K562 (cell line): ENCODE measurements around the gene NR3C2. TPM values are rescaled to one million over a fixed set of nuclear protein-coding genes. Genes with fewer than 3 reads are reported as not detected.

ENCODE experiments used
- ATAC-seq: fragments of 200-7000 bp; cut with Tn5 transposase; 3 replicates; pipeline ENCODE4 v1.9.1; 2020; ENCODE audit warnings: moderate library complexity
- BruUV-seq: library from RNA; stranded (reverse); fragments of 400-500 nt; replicated peaks from 2 replicates; lab custom pipeline; 2021; lab: Mats Ljungman, UMichigan
- CTCF ChIA-PET: fragments of 300-600 bp; formaldehyde crosslinking; extraction: SDS; loops from one replicate; lab custom pipeline; 2021; ENCODE audit warnings: low intra/inter-chr PET ratio; lab: Yijun Ruan, JAX
- POLR2A ChIA-PET: fragments of 300-600, 350-650 bp; sonication (Branson Sonifier 250); formaldehyde crosslinking; extraction: SDS; loops from one replicate; lab custom pipeline; 2021; ENCODE audit warnings: antibody characterized with exemption, inconsistent platforms; lab: Yijun Ruan, JAX
- DNase-seq, 4 experiments: peaks; one replicate each; pipeline versions ENCODE4 v3.0.0 to v3.0.0-alpha.2; 2011 to 2018; ENCODE audit warnings: low spot score in 3 of 4, mixed read lengths in 3 of 4; ENCODE audit errors: extremely low read depth in 1 of 4
- FAIRE-seq: peaks from 2 replicates; lab custom pipeline; 2011; peaks lifted over from hg19 to GRCh38; lab: Jason Lieb, UNC
- H2AFZ ChIP-seq: 2 replicates; pipeline ENCODE4 v1.6.0; 2011; ENCODE audit warnings: low read depth, low read length, control low read depth, inconsistent platforms
- H3K27ac ChIP-seq: fragments of 200-600 bp; 3 replicates; pipeline ENCODE4 v1.8.0; 2011; ENCODE audit warnings: low read depth, mild to moderate bottlenecking, control low read depth, inconsistent platforms, low read length, moderate library complexity, mixed read lengths; ENCODE audit errors: extremely low read depth
- H3K27me3 ChIP-seq, 2 experiments: fragments of 300-600 bp in 1 of 2; 2 replicates in 1 of 2; 3 replicates in 1 of 2; pipeline versions ENCODE4 v1.6.0 to v1.8.0; 2011; ENCODE audit warnings: inconsistent platforms in 2 of 2, low read length in 2 of 2, mild to moderate bottlenecking in 1 of 2, mixed read lengths in 1 of 2, moderate library complexity in 1 of 2; ENCODE audit not compliant: control insufficient read depth in 2 of 2, insufficient read depth in 2 of 2
- H3K36me3 ChIP-seq: fragments of 300-600 bp; 3 replicates; pipeline ENCODE4 v1.8.0; 2011; ENCODE audit warnings: mild to moderate bottlenecking, low read length, inconsistent platforms; ENCODE audit not compliant: control insufficient read depth, insufficient read depth
- H3K4me1 ChIP-seq, 2 experiments: fragments of 200-600 bp in 1 of 2; replicated peaks in 1 of 2; 2 replicates in 1 of 2; 3 replicates in 1 of 2; pipeline versions ENCODE4 v1.5.1 to v1.8.0; 2011; ENCODE audit warnings: inconsistent platforms in 2 of 2, low read length in 2 of 2, mild to moderate bottlenecking in 1 of 2, mixed read lengths in 1 of 2, moderate library complexity in 1 of 2; ENCODE audit not compliant: control insufficient read depth in 2 of 2, insufficient read depth in 2 of 2
- H3K4me2 ChIP-seq: 2 replicates; pipeline ENCODE4 v1.6.1; 2011; ENCODE audit warnings: low read length, control low read depth, inconsistent platforms, mixed read lengths; ENCODE audit not compliant: insufficient read depth
- H3K4me3 ChIP-seq: fragments of 200-600 bp; sonication (generic), shearing (Covaris generic); 2 replicates; pipeline ENCODE4 v1.5.1; 2016; ENCODE audit warnings: control low read depth, inconsistent platforms
- H3K79me2 ChIP-seq: fragments of 200-600 bp; 3 replicates; pipeline ENCODE4 v1.8.0; 2011; ENCODE audit warnings: low read length, inconsistent platforms; ENCODE audit not compliant: control insufficient read depth, insufficient read depth
- H3K9ac ChIP-seq, 2 experiments: 2 replicates each; pipeline versions ENCODE4 v1.6.0 to v1.6.1; 2011; ENCODE audit warnings: low read depth in 2 of 2, low read length in 2 of 2, control low read depth in 1 of 2, inconsistent platforms in 1 of 2, mild to moderate bottlenecking in 1 of 2, mixed read lengths in 1 of 2; ENCODE audit not compliant: insufficient read depth in 1 of 2
- H3K9me1 ChIP-seq: one replicate; pipeline ENCODE4 v1.6.0; 2011; ENCODE audit warnings: inconsistent platforms, mild to moderate bottlenecking, low read length, moderate library complexity; ENCODE audit not compliant: control insufficient read depth, insufficient read depth
- H3K9me3 ChIP-seq: replicated peaks from 2 replicates; pipeline ENCODE4 v1.5.1; 2011; ENCODE audit warnings: low read depth, low read length, inconsistent platforms; ENCODE audit not compliant: control insufficient read depth, insufficient read depth
- H4K20me1 ChIP-seq: replicated peaks from 2 replicates; pipeline ENCODE4 v1.6.1; 2011; ENCODE audit warnings: low read length, inconsistent platforms, mixed read lengths; ENCODE audit not compliant: control insufficient read depth, insufficient read depth
- IFI16 ChIP-seq: fragments of 250-450 bp; sonication (Bioruptor Pico); IDR thresholded peaks from 2 replicates; pipeline ENCODE4 v2.1.2; 2022; ENCODE audit warnings: mild to moderate bottlenecking, inconsistent platforms
- WGBS: fragments of 100-300 bp; shearing (Covaris generic); methylation state at CpG from one replicate; pipeline ENCODE4 v1.1.6; 2016; ENCODE audit warnings: low coverage, mixed read lengths; ENCODE audit not compliant: insufficient coverage; ENCODE audit errors: missing lambda C conversion rate; 5-methylcytosine and 5-hydroxymethylcytosine counted together
- in situ Hi-C: fragments of 300-500 bp; cut with MboI; formaldehyde crosslinking; loops from 4 replicates; pipeline ENCODE4 v1.15.0; 2018; ENCODE audit warnings: inconsistent platforms, mixed read lengths
- intact Hi-C: fragments of 100-400 bp; cut with micrococcal nuclease; formaldehyde crosslinking; loops from 2 replicates; pipeline ENCODE4 v1.14.2; 2022
- polyA plus RNA-seq, 8 experiments: library from polyadenylated mRNA; depleted of rRNA in 4 of 8; stranded (reverse) in 5 of 8; unstranded in 3 of 8; fragments of >200 nt; fragmentation: Nextera tagmentation in 2 of 8; fragmentation: Illumina TruSeq in 1 of 8; extraction: Ambion mirVana in 2 of 8; extraction: Trizol in 1 of 8; gene quantifications; 2 replicates each; pipeline versions ENCODE4 v1.2.1 to v1.2.3, GENCODE V29; 2011 to 2014; ENCODE audit warnings: inconsistent platforms in 1 of 8, missing spikeins in 1 of 8
- total RNA-seq, 7 experiments: library from RNA; depleted of rRNA in 6 of 7; stranded (reverse); fragments of >200 nt in 6 of 7; fragmentation: Illumina TruSeq in 2 of 7; extraction: Trizol in 2 of 7; gene quantifications; 2 replicates each; pipeline versions ENCODE4 v1.2.1 to v1.2.3, GENCODE V29; 2011 to 2021; ENCODE audit warnings: low replicate concordance in 1 of 7
- TF ChIP-seq, protein P1 (sequence below): fragments of 250-450 bp; sonication (Bioruptor Pico); IDR thresholded peaks from 2 replicates; pipeline ENCODE4 v1.8.0; 2021; ENCODE audit warnings: borderline replicate concordance, mild to moderate bottlenecking, moderate library complexity; ENCODE audit not compliant: poor library complexity, severe bottlenecking

Gene NR3C2
- total and polyA plus RNA-seq, 9 of the 15 experiments (the other 6 are each of a cell fraction or from before 2014, with no cell fraction given), result 0.01 to 0.28 (median 0.16) TPM; not detected in 2

GRCh38 chr4:148060264-148061140 lies 381.7 kb downstream of the NR3C2 start:
- TF ChIP-seq, protein P1, sequence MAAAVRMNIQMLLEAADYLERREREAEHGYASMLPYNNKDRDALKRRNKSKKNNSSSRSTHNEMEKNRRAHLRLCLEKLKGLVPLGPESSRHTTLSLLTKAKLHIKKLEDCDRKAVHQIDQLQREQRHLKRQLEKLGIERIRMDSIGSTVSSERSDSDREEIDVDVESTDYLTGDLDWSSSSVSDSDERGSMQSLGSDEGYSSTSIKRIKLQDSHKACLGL, result no peak
- TF ChIP-seq IFI16, result no peak
- TF ChIP-seq, all 486 proteins: peak for 0

More at GRCh38 chr4:148060264-148061140, 381.7 kb downstream of the NR3C2 start:
- BruUV-seq, result no TSS peak
- intact Hi-C loops (no loop called here), in situ Hi-C loops (no loop called here)
- 3% methylated on average over 13 of the region's 13 CpGs for WGBS
- ChIA-PET POLR2A (interaction anchor here (0.8 kb wide), 1 partner anchor 99 kb away, joined by 3 read pairs; no protein-coding TSS in a partner anchor), CTCF (no interaction called here)
- Histone ChIP-seq H3K27ac (no peak overlapping the region), H4K20me1 (no peaks in the 10 kb centered on the region), H3K4me3 (no peak overlapping the region), H3K36me3 (no peaks in the 10 kb centered on the region), H3K27me3 (peaks cover 6 to 22% of the 10 kb centered on the region in 2 experiments; a peak in 3 of 5 replicates), H3K4me2 (no peak overlapping the region), H3K9me1 (no peaks in the 10 kb centered on the region), H3K79me2 (no peaks in the 10 kb centered on the region), H3K9me3 (no peaks in the 10 kb centered on the region), H3K9ac (no peak overlapping the region), H2AFZ (no peak overlapping the region), H3K4me1 (no peaks in the 10 kb centered on the region)
- ATAC-seq, result no peak
- DNase-seq, result no peak
- no peak for FAIRE-seq
